Endothelial cell of umbilical vein (primary cell): ENCODE results near the gene PGGT1B. TPM values are rescaled to one million over a fixed set of nuclear protein-coding genes. Genes with fewer than 3 reads are reported as not detected.

Source experiments
- BruUV-seq: library from RNA; stranded (reverse); fragments of 400-500 nt; replicated peaks from 2 replicates; lab custom pipeline; 2021; lab: Mats Ljungman, UMichigan
- CTCF ChIA-PET: fragments of 300-600, 350-600 bp; sonication (Branson Sonifier 250); formaldehyde crosslinking; loops from one replicate; lab custom pipeline; 2021; ENCODE audit warnings: antibody characterized with exemption, inconsistent platforms; lab: Charles Lee
- POLR2A ChIA-PET: fragments of 300-600, 350-600 bp; sonication (Branson Sonifier 250); formaldehyde crosslinking; loops from one replicate; lab custom pipeline; 2021; ENCODE audit warnings: antibody characterized with exemption, inconsistent platforms; lab: Charles Lee
- DNase-seq: peaks from one replicate; pipeline ENCODE4 v3.0.0-alpha.2; 2011; ENCODE audit warnings: low read depth, low spot score
- FAIRE-seq: peaks from 2 replicates; lab custom pipeline; 2011; peaks lifted over from hg19 to GRCh38; lab: Jason Lieb, UNC
- H2AFZ ChIP-seq: 2 replicates; pipeline ENCODE4 v1.6.0; 2012; ENCODE audit warnings: low read depth, low read length, control low read depth, inconsistent platforms
- H3K27ac ChIP-seq: 2 replicates; pipeline ENCODE4 v1.5.1; 2011; ENCODE audit warnings: low read depth, mild to moderate bottlenecking, control low read depth, low read length, moderate library complexity; ENCODE audit not compliant: insufficient read depth
- H3K27me3 ChIP-seq, 2 experiments: 2 replicates each; pipeline versions ENCODE4 v1.6.0 to v1.6.1; 2011; ENCODE audit warnings: low read length in 2 of 2, mixed read lengths in 1 of 2; ENCODE audit not compliant: control insufficient read depth in 2 of 2, insufficient read depth in 2 of 2
- H3K36me3 ChIP-seq, 2 experiments: 2 replicates in 1 of 2; 3 replicates in 1 of 2; pipeline ENCODE4 v1.5.1; 2011; ENCODE audit warnings: low read length in 2 of 2, mild to moderate bottlenecking in 1 of 2, moderate library complexity in 1 of 2; ENCODE audit not compliant: control insufficient read depth in 2 of 2, insufficient read depth in 2 of 2; ENCODE audit errors: extremely low read depth in 1 of 2
- H3K4me1 ChIP-seq: 3 replicates; pipeline ENCODE4 v1.5.1; 2011; ENCODE audit warnings: mild to moderate bottlenecking, low read length; ENCODE audit not compliant: control insufficient read depth, insufficient read depth; ENCODE audit errors: extremely low read depth
- H3K4me2 ChIP-seq: 2 replicates; pipeline ENCODE4 v1.6.1; 2011; ENCODE audit warnings: low read length, control low read depth, mixed read lengths; ENCODE audit not compliant: insufficient read depth
- H3K4me3 ChIP-seq, 3 experiments: fragments of 200-600 bp in 1 of 3; sonication (generic), shearing (Covaris generic) in 1 of 3; replicated peaks in 1 of 3; 2 replicates each; pipeline ENCODE4 v1.5.1; 2011 to 2016; ENCODE audit warnings: control low read depth in 3 of 3, low read length in 3 of 3, mild to moderate bottlenecking in 2 of 3, inconsistent platforms in 1 of 3, low read depth in 1 of 3, moderate library complexity in 1 of 3; ENCODE audit not compliant: insufficient read depth in 1 of 3
- H3K79me2 ChIP-seq: 2 replicates; pipeline ENCODE4 v1.6.0; 2012; ENCODE audit warnings: low read length, inconsistent platforms; ENCODE audit not compliant: control insufficient read depth, insufficient read depth
- H3K9ac ChIP-seq: replicated peaks from 2 replicates; pipeline ENCODE3; 2011; ENCODE audit warnings: low read length, control low read depth; ENCODE audit not compliant: insufficient read depth; ENCODE audit errors: extremely low read depth
- H3K9me1 ChIP-seq: replicated peaks from 3 replicates; pipeline ENCODE4 v1.6.0; 2011; ENCODE audit warnings: mild to moderate bottlenecking, low read length; ENCODE audit not compliant: control insufficient read depth, insufficient read depth; ENCODE audit errors: extremely low read depth
- H3K9me3 ChIP-seq: replicated peaks from 2 replicates; pipeline ENCODE4 v1.5.1; 2012; ENCODE audit warnings: low read length, inconsistent platforms; ENCODE audit not compliant: control insufficient read depth, insufficient read depth
- H4K20me1 ChIP-seq: replicated peaks from 2 replicates; pipeline ENCODE3; 2011; ENCODE audit warnings: mild to moderate bottlenecking, low read length; ENCODE audit not compliant: control insufficient read depth, insufficient read depth; ENCODE audit errors: extremely low read depth
- EZH2 ChIP-seq: IDR thresholded peaks from 2 replicates; pipeline ENCODE4 v1.6.1; 2012; ENCODE audit warnings: borderline replicate concordance, low read depth, mild to moderate bottlenecking, moderate library complexity, low read length, inconsistent platforms; ENCODE audit not compliant: severe bottlenecking
- FOS ChIP-seq: IDR thresholded peaks from 2 replicates; pipeline ENCODE4 v1.6.1; 2011; ENCODE audit warnings: mild to moderate bottlenecking, low read length, moderate library complexity, borderline replicate concordance; ENCODE audit not compliant: insufficient read depth
- GATA2 ChIP-seq: IDR thresholded peaks from 2 replicates; pipeline ENCODE4 v1.7.0; 2011; ENCODE audit warnings: low read depth, mild to moderate bottlenecking, moderate library complexity, mixed read lengths, low read length; ENCODE audit not compliant: insufficient read length, insufficient read depth
- JUN ChIP-seq: IDR thresholded peaks from 2 replicates; pipeline ENCODE4 v1.6.1; 2011; ENCODE audit warnings: borderline replicate concordance, low read depth; ENCODE audit not compliant: insufficient read length, insufficient read depth
- MYC ChIP-seq: IDR thresholded peaks from one replicate; pipeline ENCODE4 v1.6.1; 2011; ENCODE audit warnings: mild to moderate bottlenecking, low read depth, low read length
- POLR2A ChIP-seq: IDR thresholded peaks from 2 replicates; pipeline ENCODE4 v1.6.1; 2012; ENCODE audit warnings: low read depth, mild to moderate bottlenecking, control low read depth, low read length
- POLR2AphosphoS5 ChIP-seq: IDR thresholded peaks from 2 replicates; pipeline ENCODE4 v1.6.1; 2012; ENCODE audit warnings: low read depth, mild to moderate bottlenecking, control low read depth, low read length, moderate library complexity; ENCODE audit not compliant: insufficient read depth
- dilution Hi-C: fragments of 300-500 bp; cut with MboI; formaldehyde crosslinking; loops from one replicate; pipeline ENCODE4 v1.15.0; 2019; ENCODE audit warnings: low sequenced_read_pairs; ENCODE audit not compliant: extremely low pct_ligation_motif_present
- intact Hi-C: fragments of 100-400 bp; cut with micrococcal nuclease; formaldehyde crosslinking; loops from one replicate; pipeline ENCODE4 v1.10.0; 2022
- polyA plus RNA-seq, 4 experiments: library from polyadenylated mRNA; depleted of rRNA in 3 of 4; stranded (reverse) in 3 of 4; unstranded in 1 of 4; fragments of >200 nt; gene quantifications; 2 replicates each; pipeline versions ENCODE4 v1.2.1 to v1.2.3, GENCODE V29; 2011 to 2012; ENCODE audit warnings: missing spikeins in 1 of 4
- total RNA-seq: library from RNA; stranded (reverse); gene quantifications from 2 replicates; pipeline ENCODE4 v1.2.3, GENCODE V29; 2021
- TF ChIP-seq, protein P1 (sequence below): IDR thresholded peaks from 2 replicates; pipeline ENCODE4 v1.6.1; 2011; ENCODE audit not compliant: insufficient read depth, insufficient read length
- TF ChIP-seq, protein P2 (sequence below), 2 donors: IDR thresholded peaks; 1 replicate in 1 of 2; 2 replicates in 1 of 2; pipeline ENCODE4 v1.5.1; 2011; ENCODE audit warnings: low read length in 2 of 2, mild to moderate bottlenecking in 2 of 2, moderate library complexity in 2 of 2, control low read depth in 1 of 2, inconsistent platforms in 1 of 2, low read depth in 1 of 2; ENCODE audit not compliant: insufficient read depth in 1 of 2; ENCODE audit errors: extremely low read depth in 1 of 2

The PGGT1B gene
- total and polyA plus RNA-seq, 2 donors (not counting 3 experiments of a cell fraction or from before 2014, with no cell fraction given) = 2.6 to 42.3 TPM

- FAIRE-seq (no peak), DNase-seq (no peak)
- Histone ChIP-seq H3K9ac (no peak overlapping the region), H3K4me3 (no peak overlapping the region), H3K4me2 (no peak overlapping the region), H3K4me1 (peaks cover 15% of the 10 kb centered on the region), H3K9me3 (no peaks in the 10 kb centered on the region), H2AFZ (no peak overlapping the region), H3K27ac (no peak overlapping the region), H3K36me3 (peaks cover 2 to 5% of the 10 kb centered on the region in 2 experiments), H3K27me3 (no peaks in the 10 kb centered on the region), H3K9me1 (no peaks in the 10 kb centered on the region), H3K79me2 (peaks cover 23% of the 10 kb centered on the region), H4K20me1 (no peaks in the 10 kb centered on the region)
- POLR2A ChIA-PET = no interaction called here
- dilution Hi-C loops = no loop called here
- TF ChIP-seq JUN = no peak
- TF ChIP-seq MYC = no peak
- TF ChIP-seq, protein P1, sequence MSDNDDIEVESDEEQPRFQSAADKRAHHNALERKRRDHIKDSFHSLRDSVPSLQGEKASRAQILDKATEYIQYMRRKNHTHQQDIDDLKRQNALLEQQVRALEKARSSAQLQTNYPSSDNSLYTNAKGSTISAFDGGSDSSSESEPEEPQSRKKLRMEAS = no peak
- no peak for TF ChIP-seq FOS
- TF ChIP-seq EZH2 = no peak
- TF ChIP-seq, protein P2, sequence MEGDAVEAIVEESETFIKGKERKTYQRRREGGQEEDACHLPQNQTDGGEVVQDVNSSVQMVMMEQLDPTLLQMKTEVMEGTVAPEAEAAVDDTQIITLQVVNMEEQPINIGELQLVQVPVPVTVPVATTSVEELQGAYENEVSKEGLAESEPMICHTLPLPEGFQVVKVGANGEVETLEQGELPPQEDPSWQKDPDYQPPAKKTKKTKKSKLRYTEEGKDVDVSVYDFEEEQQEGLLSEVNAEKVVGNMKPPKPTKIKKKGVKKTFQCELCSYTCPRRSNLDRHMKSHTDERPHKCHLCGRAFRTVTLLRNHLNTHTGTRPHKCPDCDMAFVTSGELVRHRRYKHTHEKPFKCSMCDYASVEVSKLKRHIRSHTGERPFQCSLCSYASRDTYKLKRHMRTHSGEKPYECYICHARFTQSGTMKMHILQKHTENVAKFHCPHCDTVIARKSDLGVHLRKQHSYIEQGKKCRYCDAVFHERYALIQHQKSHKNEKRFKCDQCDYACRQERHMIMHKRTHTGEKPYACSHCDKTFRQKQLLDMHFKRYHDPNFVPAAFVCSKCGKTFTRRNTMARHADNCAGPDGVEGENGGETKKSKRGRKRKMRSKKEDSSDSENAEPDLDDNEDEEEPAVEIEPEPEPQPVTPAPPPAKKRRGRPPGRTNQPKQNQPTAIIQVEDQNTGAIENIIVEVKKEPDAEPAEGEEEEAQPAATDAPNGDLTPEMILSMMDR (IDR thresholded peaks at IDR 0.05; ENCODE audit: extremely low read depth in 1 of 2, insufficient read depth in 1 of 2, low read depth in 1 of 2, low read length in 2 of 2) = no peak
- no peak for TF ChIP-seq GATA2
- no peak for TF ChIP-seq POLR2AphosphoS5
- TF ChIP-seq POLR2A = no peak
- intact Hi-C loops = no loop called here
- CTCF ChIA-PET = interaction anchor here (0.8 to 1.3 kb wide), 2 partner anchors 44 to 167 kb away, joined by 3 read pairs; no protein-coding TSS in a partner anchor
- BruUV-seq = no TSS peak
Measured at GRCh38 chr5:115265220-115265619, 2.5 kb upstream of the PGGT1B start.
